ENCODE results near the gene LIG4. TPM values are rescaled to one million over a fixed set of nuclear protein-coding genes. Genes with fewer than 3 reads are reported as not detected.
A peak's percentile ranks its signal among the peaks of the same experiment; 100 is the strongest.

Gene LIG4
- 10 to 100 TPM in 2 of 6 donors, 1 to 10 TPM in 4; 6.3 to 22.1 (median 8.5) TPM for total RNA-seq

DNA sequence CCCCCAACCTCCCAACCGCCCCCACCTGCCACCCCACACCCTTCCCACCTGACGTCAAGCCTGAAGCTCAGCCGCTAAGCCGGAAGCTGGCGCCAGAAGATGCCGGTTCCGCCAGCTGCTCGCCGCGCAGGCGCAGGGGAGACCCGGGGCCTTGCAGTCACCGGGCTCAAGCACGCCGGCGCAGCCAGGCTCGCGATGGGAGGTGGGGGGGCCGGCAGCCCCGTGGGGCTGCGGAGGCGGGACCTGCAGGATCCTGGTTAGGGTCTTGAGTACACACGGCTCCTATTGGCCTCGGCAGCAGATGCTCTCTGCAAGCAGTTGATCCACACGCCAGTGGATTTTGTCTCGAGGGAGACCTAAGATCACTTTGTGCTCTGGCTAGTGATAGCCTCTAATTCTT lies at the start of gene LIG4:
TSS of gene LIG4 (minus strand) at position 101 of the 400 bp plus-strand sequence. CDS start 4,268 bp downstream, outside the sequence.
- DNase-seq (peak; percentile 95 to 98), ATAC-seq (ENCODE audit: low FRiP score in 2 of 2) (peak; percentile 87 to 88)
- Histone ChIP-seq H3K27me3 (no peaks in the 10 kb centered on the region), H3K4me3 (peak within 1 kb of the TSS; percentile 8 to 60 (median 54)), H3K4me1 (peaks cover 23 to 50% (median 36%) of the 10 kb centered on the region in 4 donors), H3K9me3 (no peaks in the 10 kb centered on the region), H3K27ac (peak within 1 kb of the TSS; percentile 54 to 81 (median 70)), H3K36me3 (peaks cover under 1 to 8% (median 5%) of the 10 kb centered on the region in 4 donors)
- TF ChIP-seq POLR2AphosphoS5 (IDR thresholded peaks at IDR 0.05) (peak; percentile 26 to 74), EP300 (IDR thresholded peaks at IDR 0.05) (no peak), POLR2A (IDR thresholded peaks at IDR 0.05) (peak in 1 of 4 donors; percentile 36)
- TF ChIP-seq, protein P1, sequence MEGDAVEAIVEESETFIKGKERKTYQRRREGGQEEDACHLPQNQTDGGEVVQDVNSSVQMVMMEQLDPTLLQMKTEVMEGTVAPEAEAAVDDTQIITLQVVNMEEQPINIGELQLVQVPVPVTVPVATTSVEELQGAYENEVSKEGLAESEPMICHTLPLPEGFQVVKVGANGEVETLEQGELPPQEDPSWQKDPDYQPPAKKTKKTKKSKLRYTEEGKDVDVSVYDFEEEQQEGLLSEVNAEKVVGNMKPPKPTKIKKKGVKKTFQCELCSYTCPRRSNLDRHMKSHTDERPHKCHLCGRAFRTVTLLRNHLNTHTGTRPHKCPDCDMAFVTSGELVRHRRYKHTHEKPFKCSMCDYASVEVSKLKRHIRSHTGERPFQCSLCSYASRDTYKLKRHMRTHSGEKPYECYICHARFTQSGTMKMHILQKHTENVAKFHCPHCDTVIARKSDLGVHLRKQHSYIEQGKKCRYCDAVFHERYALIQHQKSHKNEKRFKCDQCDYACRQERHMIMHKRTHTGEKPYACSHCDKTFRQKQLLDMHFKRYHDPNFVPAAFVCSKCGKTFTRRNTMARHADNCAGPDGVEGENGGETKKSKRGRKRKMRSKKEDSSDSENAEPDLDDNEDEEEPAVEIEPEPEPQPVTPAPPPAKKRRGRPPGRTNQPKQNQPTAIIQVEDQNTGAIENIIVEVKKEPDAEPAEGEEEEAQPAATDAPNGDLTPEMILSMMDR (IDR thresholded peaks at IDR 0.05), result no peak
- WGBS, 2 donors, result 0 to 2% methylated on average over 3 to 8 of the region's 26 CpGs

DNA sequence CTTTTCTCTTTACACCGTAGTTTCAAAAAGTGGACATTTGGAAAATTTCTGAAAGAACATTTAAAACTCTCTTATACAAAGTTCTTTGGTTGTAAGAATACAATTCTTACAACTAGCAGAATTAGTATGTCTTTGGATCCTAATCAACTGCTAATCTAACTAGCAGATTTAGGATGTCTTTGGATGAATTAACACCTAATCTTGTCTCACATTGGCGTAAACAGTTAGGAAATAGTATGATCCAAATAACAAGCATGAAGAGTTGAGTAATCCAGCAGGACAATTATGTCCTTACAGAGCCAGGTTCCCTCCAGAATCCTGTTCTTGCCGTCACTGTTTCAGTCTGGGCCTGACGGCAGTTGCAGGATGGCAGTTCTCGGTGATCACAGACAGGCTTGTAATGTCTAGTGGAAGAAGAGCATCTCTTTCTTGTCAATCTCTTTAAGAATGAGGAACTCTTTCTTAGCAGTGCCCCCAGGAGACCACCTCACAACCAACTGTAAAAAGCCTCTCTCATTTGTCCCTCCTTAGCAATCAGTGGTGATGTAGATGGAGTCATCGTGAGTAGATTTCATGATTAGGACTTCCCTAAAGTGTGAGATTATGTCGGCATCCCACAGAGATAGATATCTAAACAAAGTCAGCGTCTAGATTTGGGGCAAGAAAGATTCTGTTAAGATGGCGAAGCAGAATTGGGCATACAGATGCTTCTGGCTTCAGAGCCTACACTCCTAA lies 48.5 kb upstream of the LIG4 start:
- ATAC-seq (ENCODE audit: low FRiP score in 2 of 2) (no peak), DNase-seq (no peak)
- Histone ChIP-seq H3K27ac (no peak overlapping the region), H3K4me1 (peaks cover 5 to 11% (median 9%) of the 10 kb centered on the region in 4 donors), H3K4me3 (no peak overlapping the region), H3K36me3 (no peaks in the 10 kb centered on the region), H3K27me3 (no peaks in the 10 kb centered on the region), H3K9me3 (no peaks in the 10 kb centered on the region)
- TF ChIP-seq POLR2AphosphoS5 (IDR thresholded peaks at IDR 0.05), result peak in 1 of 2 donors; percentile 14
- no peak for TF ChIP-seq EP300 (IDR thresholded peaks at IDR 0.05)
- 82 to 87% methylated on average over 9 of the region's 9 CpGs for WGBS, 2 donors

DNA sequence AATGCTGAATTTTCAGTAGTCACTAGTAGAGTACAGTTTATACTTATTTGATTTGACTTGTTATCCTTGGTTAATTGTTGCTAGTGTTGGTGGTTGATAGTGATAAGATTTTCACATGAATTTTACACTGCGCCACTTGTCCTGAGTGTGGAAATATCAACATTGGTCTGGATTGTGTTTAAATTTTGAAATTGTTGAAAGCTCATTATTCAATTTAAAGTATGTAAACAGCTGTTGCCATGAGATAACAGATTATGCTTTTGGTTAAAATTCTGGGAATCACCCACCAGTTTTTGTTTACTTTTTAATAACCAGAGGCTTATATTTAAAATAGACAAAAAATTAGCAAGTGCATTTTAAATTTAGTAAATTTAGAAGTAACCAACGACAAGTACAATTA lies 41.9 kb upstream of the LIG4 start:
- DNase-seq (no peak), ATAC-seq (ENCODE audit: low FRiP score in 2 of 2) (no peak)
- H3K4me3 ChIP-seq, result no peak overlapping the region
- H3K4me1 ChIP-seq, result no peaks in the 10 kb centered on the region
- 61 to 64% methylated on average over 2 of the region's 2 CpGs for WGBS, 2 donors
- H3K9me3 ChIP-seq, result no peaks in the 10 kb centered on the region
- H3K27ac ChIP-seq, result no peak overlapping the region
- no peaks in the 10 kb centered on the region for H3K36me3 ChIP-seq
- no peaks in the 10 kb centered on the region for H3K27me3 ChIP-seq
- TF ChIP-seq POLR2AphosphoS5 (IDR thresholded peaks at IDR 0.05), result no peak
- TF ChIP-seq, protein P1 (IDR thresholded peaks at IDR 0.05), result no peak
- no peak for TF ChIP-seq POLR2A (IDR thresholded peaks at IDR 0.05)
- no peak for TF ChIP-seq EP300 (IDR thresholded peaks at IDR 0.05)

DNA sequence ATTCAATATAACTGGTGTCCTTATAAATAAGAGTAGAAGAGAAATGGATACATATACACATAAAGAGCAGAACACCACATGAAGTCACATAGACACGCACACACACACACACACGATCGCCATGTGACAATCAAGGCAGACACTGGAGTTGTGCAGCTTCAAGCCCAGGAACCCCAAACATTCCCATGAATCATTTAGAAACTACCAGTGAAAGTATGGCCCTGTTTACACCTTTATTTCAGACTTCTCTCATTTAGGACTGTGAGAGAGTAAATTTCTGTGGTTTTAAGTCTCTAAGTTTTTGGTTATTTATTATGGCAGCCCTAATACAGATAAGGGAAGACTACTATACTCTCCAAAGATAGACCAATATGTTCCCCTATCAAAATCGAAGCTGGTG lies 33.8 kb upstream of the LIG4 start:
- Histone ChIP-seq H3K36me3 (no peaks in the 10 kb centered on the region), H3K27ac (no peak overlapping the region), H3K9me3 (peaks cover 0 to 4% (median 1%) of the 10 kb centered on the region in 4 donors), H3K27me3 (no peaks in the 10 kb centered on the region), H3K4me3 (no peak overlapping the region), H3K4me1 (no peaks in the 10 kb centered on the region)
- WGBS, 2 donors, result 71 to 72% methylated on average over 4 of the region's 4 CpGs
- DNase-seq, result no peak
- TF ChIP-seq POLR2A (IDR thresholded peaks at IDR 0.05) (no peak), POLR2AphosphoS5 (IDR thresholded peaks at IDR 0.05) (no peak), EP300 (IDR thresholded peaks at IDR 0.05) (no peak)
- TF ChIP-seq, protein P1 (IDR thresholded peaks at IDR 0.05), result no peak
- ATAC-seq (ENCODE audit: low FRiP score in 2 of 2), result no peak

DNA sequence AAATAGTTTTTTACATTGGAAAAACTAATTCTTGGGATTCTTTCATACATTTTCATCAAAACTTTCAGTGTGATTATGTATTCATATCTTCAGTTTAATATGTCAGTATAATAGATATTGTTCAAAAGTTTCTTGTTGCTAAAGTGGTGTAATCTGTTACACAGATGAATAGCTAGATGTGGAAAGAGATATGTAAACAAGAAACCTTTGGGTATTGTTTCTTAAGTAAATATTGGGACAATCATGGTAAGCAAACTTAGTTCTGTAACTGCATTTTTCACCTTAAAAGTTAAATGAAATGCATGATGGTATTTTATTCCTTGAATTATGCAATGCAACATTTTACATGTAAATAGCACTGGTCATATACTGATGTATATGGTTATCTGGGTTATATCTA lies 15.0 kb upstream of the LIG4 start:
- TF ChIP-seq EP300 (IDR thresholded peaks at IDR 0.05), result no peak
- TF ChIP-seq, protein P1 (IDR thresholded peaks at IDR 0.05), result no peak
- TF ChIP-seq POLR2AphosphoS5 (IDR thresholded peaks at IDR 0.05), result no peak
- no peak for TF ChIP-seq POLR2A (IDR thresholded peaks at IDR 0.05)
- no peak overlapping the region for H3K27ac ChIP-seq
- H3K27me3 ChIP-seq, result no peaks in the 10 kb centered on the region
- no peak for DNase-seq
- ATAC-seq (ENCODE audit: low FRiP score in 2 of 2), result no peak
- peaks cover 8 to 19% (median 10%) of the 10 kb centered on the region in 4 donors for H3K4me1 ChIP-seq
- no peaks in the 10 kb centered on the region for H3K9me3 ChIP-seq
- peaks cover 0 to 3% (median 0%) of the 10 kb centered on the region in 4 donors for H3K36me3 ChIP-seq
- no peak overlapping the region for H3K4me3 ChIP-seq

Data from upper lobe of left lung (tissue), 6 donors.